OCI-LY3 (cell line): Measurements from ENCODE around the gene ANK3.

ENCODE experiments used
- H2AFZ ChIP-seq: fragments of 200-600, 300-600 bp; shearing (Covaris generic); 2 replicates; pipeline ENCODE4 v1.6.0; 2014; ENCODE audit warnings: antibody characterized with exemption, low read depth, low read length
- H3K27ac ChIP-seq: fragments of 200-600, 300-600 bp; sonication (generic); 2 replicates; pipeline ENCODE4 v1.5.1; 2014; ENCODE audit warnings: mild to moderate bottlenecking, low read length, moderate library complexity, mixed read lengths
- H3K27me3 ChIP-seq: fragments of 200-600, 300-600 bp; sonication (generic); 2 replicates; pipeline ENCODE4 v1.6.1; 2014; ENCODE audit warnings: low read depth, low read length, mixed read lengths
- H3K36me3 ChIP-seq: fragments of 200-600, 300-600 bp; sonication (generic); replicated peaks from 2 replicates; pipeline ENCODE3; 2014; ENCODE audit warnings: low read depth, low read length, mixed read lengths
- H3K4me1 ChIP-seq: fragments of 300-600, 200-600 bp; sonication (generic); 2 replicates; pipeline ENCODE4 v1.6.1; 2014; ENCODE audit warnings: low read length, mixed read lengths
- H3K4me2 ChIP-seq: fragments of 200-600, 300-600 bp; sonication (generic); 2 replicates; pipeline ENCODE4 v1.6.1; 2014; ENCODE audit warnings: low read length, mixed read lengths
- H3K4me3 ChIP-seq: fragments of 300-600, 200-600 bp; sonication (generic); 2 replicates; pipeline ENCODE4 v1.5.1; 2014; ENCODE audit warnings: antibody characterized with exemption, mild to moderate bottlenecking, low read length, moderate library complexity
- H3K79me2 ChIP-seq: fragments of 300-600, 200-600 bp; shearing (Covaris generic); 2 replicates; pipeline ENCODE4 v1.6.1; 2014; ENCODE audit warnings: mild to moderate bottlenecking, low read length, mixed read lengths
- H3K9ac ChIP-seq: fragments of 300-600, 200-600 bp; shearing (Covaris generic); 2 replicates; pipeline ENCODE4 v1.6.0; 2014; ENCODE audit warnings: mild to moderate bottlenecking, low read length, moderate library complexity
- H3K9me3 ChIP-seq: fragments of 200-600, 300-600 bp; shearing (Covaris generic); 2 replicates; pipeline ENCODE4 v1.6.1; 2014; ENCODE audit warnings: low read length, mixed read lengths; ENCODE audit not compliant: insufficient read depth
- H4K20me1 ChIP-seq: fragments of 200-600, 300-600 bp; sonication (generic); 2 replicates; pipeline ENCODE4 v1.6.1; 2016; ENCODE audit warnings: low read length, mixed read lengths; ENCODE audit not compliant: insufficient read depth
- EZH2phosphoT487 ChIP-seq: fragments of 200-600 bp; shearing (Covaris generic); IDR thresholded peaks from 2 replicates; pipeline ENCODE4 v1.6.1; 2018; ENCODE audit warnings: antibody characterized with exemption, mixed run types, low read depth
- TF ChIP-seq, protein P1 (sequence below): fragments of 200-600, 300-600 bp; sonication (generic); IDR thresholded peaks from 2 replicates; pipeline ENCODE4 v1.5.1; 2014; ENCODE audit warnings: antibody characterized with exemption, low read length, low read depth

Gene ANK3

DNA sequence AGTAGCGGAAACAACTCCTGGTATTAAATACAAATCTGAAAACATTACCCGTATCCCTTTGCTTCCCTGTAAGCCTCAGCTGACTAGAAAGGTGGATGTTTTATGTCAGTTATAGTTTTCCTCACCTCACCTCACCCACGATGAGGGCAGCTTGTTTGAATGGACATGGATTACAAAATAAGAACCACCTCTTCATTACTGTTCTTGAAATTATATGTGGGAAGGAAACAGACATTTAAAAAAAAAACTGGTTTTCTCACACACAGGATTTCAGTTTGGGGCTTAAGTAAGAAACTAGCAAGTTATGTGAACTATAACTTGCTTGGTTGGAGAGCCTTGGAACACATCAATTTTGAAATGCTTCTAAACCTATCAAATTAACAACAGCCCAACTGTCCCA lies 250.4 kb downstream of the ANK3 start:
- Histone ChIP-seq H3K79me2 (no peaks in the 10 kb centered on the region), H3K9ac (no peak overlapping the region), H3K4me2 (no peak overlapping the region), H2AFZ (no peak overlapping the region), H4K20me1 (no peaks in the 10 kb centered on the region), H3K4me1 (peaks cover 19% of the 10 kb centered on the region), H3K27ac (no peak overlapping the region), H3K36me3 (no peaks in the 10 kb centered on the region), H3K4me3 (no peak overlapping the region), H3K9me3 (no peaks in the 10 kb centered on the region), H3K27me3 (no peaks in the 10 kb centered on the region)
- TF ChIP-seq EZH2phosphoT487, result no peak
- TF ChIP-seq, protein P1, sequence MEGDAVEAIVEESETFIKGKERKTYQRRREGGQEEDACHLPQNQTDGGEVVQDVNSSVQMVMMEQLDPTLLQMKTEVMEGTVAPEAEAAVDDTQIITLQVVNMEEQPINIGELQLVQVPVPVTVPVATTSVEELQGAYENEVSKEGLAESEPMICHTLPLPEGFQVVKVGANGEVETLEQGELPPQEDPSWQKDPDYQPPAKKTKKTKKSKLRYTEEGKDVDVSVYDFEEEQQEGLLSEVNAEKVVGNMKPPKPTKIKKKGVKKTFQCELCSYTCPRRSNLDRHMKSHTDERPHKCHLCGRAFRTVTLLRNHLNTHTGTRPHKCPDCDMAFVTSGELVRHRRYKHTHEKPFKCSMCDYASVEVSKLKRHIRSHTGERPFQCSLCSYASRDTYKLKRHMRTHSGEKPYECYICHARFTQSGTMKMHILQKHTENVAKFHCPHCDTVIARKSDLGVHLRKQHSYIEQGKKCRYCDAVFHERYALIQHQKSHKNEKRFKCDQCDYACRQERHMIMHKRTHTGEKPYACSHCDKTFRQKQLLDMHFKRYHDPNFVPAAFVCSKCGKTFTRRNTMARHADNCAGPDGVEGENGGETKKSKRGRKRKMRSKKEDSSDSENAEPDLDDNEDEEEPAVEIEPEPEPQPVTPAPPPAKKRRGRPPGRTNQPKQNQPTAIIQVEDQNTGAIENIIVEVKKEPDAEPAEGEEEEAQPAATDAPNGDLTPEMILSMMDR, result no peak

GRCh38 chr10:60138842-60139241 lies 250.8 kb downstream of the ANK3 start:
- no peak for TF ChIP-seq EZH2phosphoT487
- TF ChIP-seq, protein P1, result no peak
- no peak overlapping the region for H2AFZ ChIP-seq
- H3K27me3 ChIP-seq, result no peaks in the 10 kb centered on the region
- H3K27ac ChIP-seq, result no peak overlapping the region
- H3K4me3 ChIP-seq, result no peak overlapping the region
- no peak overlapping the region for H3K4me2 ChIP-seq
- no peaks in the 10 kb centered on the region for H3K79me2 ChIP-seq
- no peaks in the 10 kb centered on the region for H3K36me3 ChIP-seq
- H3K4me1 ChIP-seq, result peaks cover 23% of the 10 kb centered on the region
- no peaks in the 10 kb centered on the region for H4K20me1 ChIP-seq
- H3K9me3 ChIP-seq, result no peaks in the 10 kb centered on the region
- no peak overlapping the region for H3K9ac ChIP-seq

DNA sequence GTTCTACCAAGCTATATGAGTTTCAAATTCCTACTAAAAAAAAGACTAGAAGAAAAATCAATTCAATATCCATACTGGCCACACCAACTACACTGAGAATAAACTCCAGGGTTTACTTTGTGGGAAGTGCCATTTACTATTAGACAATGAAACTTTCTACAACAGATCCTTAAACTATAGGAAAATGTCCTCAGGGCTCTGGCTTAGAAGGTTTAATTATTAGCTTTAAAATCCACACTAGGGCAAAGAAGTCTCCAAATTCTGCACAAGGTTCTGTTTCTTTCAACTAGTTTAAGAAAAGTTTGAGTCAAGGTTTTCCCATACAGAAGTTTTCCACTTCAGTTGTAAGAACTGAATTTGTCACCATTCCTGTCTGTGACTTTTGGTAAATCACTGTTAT lies 251.6 kb downstream of the ANK3 start:
- H3K4me1 ChIP-seq, result peaks cover 24% of the 10 kb centered on the region
- no peaks in the 10 kb centered on the region for H3K27me3 ChIP-seq
- no peak overlapping the region for H3K4me2 ChIP-seq
- H3K9me3 ChIP-seq, result no peaks in the 10 kb centered on the region
- H3K9ac ChIP-seq, result no peak overlapping the region
- no peaks in the 10 kb centered on the region for H3K36me3 ChIP-seq
- H2AFZ ChIP-seq, result no peak overlapping the region
- no peaks in the 10 kb centered on the region for H3K79me2 ChIP-seq
- no peaks in the 10 kb centered on the region for H4K20me1 ChIP-seq
- no peak overlapping the region for H3K27ac ChIP-seq
- H3K4me3 ChIP-seq, result no peak overlapping the region
- TF ChIP-seq, protein P1, result no peak
- TF ChIP-seq EZH2phosphoT487, result no peak

DNA sequence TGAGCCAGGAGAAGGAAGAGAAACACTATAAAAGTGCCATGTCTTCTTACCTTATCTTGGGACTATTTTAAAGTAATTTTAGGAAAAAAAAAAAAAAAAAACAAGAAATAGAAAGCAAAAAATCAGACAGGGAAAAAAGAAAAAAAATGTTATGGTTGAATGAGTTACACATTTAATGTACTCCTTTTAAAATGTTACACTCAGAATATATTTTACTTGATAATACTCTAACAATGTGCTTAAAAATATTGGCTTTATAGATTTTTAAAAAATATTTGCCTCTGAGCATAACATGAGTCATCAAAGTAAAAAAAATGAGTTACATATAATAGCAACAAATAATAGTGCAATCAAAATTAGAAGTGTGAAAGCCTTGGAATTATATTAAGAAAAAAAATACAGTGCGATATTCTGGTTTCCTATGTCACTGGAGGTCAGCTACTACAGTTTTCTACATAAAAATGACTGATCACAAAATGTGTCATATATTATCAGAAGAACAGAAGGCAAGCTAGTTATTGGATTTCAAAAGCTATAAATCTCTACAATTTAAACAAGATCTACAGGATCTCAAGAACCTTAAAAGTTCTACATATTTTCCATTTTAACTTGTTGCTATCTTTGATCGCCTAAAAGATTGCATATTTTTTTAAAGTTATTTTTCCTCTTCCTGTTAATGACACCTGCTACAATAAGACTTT lies 252.2 kb downstream of the ANK3 start:
- no peak overlapping the region for H2AFZ ChIP-seq
- no peak for TF ChIP-seq EZH2phosphoT487
- TF ChIP-seq, protein P1, result no peak
- H3K4me3 ChIP-seq, result no peak overlapping the region
- peaks cover 24% of the 10 kb centered on the region for H3K4me1 ChIP-seq
- no peaks in the 10 kb centered on the region for H3K9me3 ChIP-seq
- no peaks in the 10 kb centered on the region for H3K27me3 ChIP-seq
- H3K79me2 ChIP-seq, result no peaks in the 10 kb centered on the region
- H3K9ac ChIP-seq, result no peak overlapping the region
- no peaks in the 10 kb centered on the region for H4K20me1 ChIP-seq
- H3K27ac ChIP-seq, result no peak overlapping the region
- H3K36me3 ChIP-seq, result no peaks in the 10 kb centered on the region
- no peak overlapping the region for H3K4me2 ChIP-seq
